K562 (cell line): ENCODE results near the gene RFX6.

Experiments used
- ARID4B ChIP-seq: sonication (generic); formaldehyde crosslinking; IDR thresholded peaks from 2 replicates; pipeline ENCODE4 v1.8.0; 2022; ENCODE audit warnings: mild to moderate bottlenecking, missing genetic modification reagents
- ATF1 ChIP-seq, 2 experiments: fragments of 450-650 bp in 1 of 2; IDR thresholded peaks; 2 replicates each; pipeline ENCODE4 v1.6.1; 2016; ENCODE audit warnings: missing compliant biosample characterization in 1 of 2, missing genetic modification characterization in 1 of 2
- PTBP1 ChIP-seq: fragments of 200-400 bp; formaldehyde crosslinking; IDR thresholded peaks from 2 replicates; pipeline ENCODE4 v1.6.1; 2017; ENCODE audit warnings: low read depth, low read length
- RAD21 ChIP-seq, 2 experiments: fragments of 250-450 bp in 1 of 2; fragments of 450-650 bp in 1 of 2; sonication (Bioruptor Pico) in 1 of 2; formaldehyde crosslinking in 1 of 2; IDR thresholded peaks in 1 of 2; conservative IDR thresholded peaks in 1 of 2; 2 replicates each; pipeline versions ENCODE4 v1.4.0 to v1.8.0; 2020 to 2022; ENCODE audit warnings: mild to moderate bottlenecking in 2 of 2, moderate library complexity in 1 of 2
- RBBP5 ChIP-seq: fragments of 200-600 bp; sonication (generic); IDR thresholded peaks from 2 replicates; pipeline ENCODE4 v1.6.1; 2012; ENCODE audit warnings: borderline replicate concordance, mild to moderate bottlenecking, low read length, control low read depth, inconsistent platforms; ENCODE audit not compliant: insufficient read depth, poor library complexity, severe bottlenecking
- RFX5 ChIP-seq: IDR thresholded peaks from 2 replicates; pipeline ENCODE4 v1.6.1; 2011; ENCODE audit warnings: low read depth, mild to moderate bottlenecking, improper control_type of control experiment, low read length
- SP1 ChIP-seq: sonication (generic); formaldehyde crosslinking; IDR thresholded peaks from 2 replicates; pipeline ENCODE4 v1.8.1; 2022; ENCODE audit warnings: mild to moderate bottlenecking, missing genetic modification reagents
- TAF1 ChIP-seq: IDR thresholded peaks from 2 replicates; pipeline ENCODE4 v1.6.1; 2011; ENCODE audit warnings: mild to moderate bottlenecking, low read length, moderate library complexity; ENCODE audit not compliant: insufficient read depth, control insufficient read depth, severe bottlenecking; ENCODE audit errors: extremely low read depth
- ZBED1 ChIP-seq: IDR thresholded peaks from 2 replicates; pipeline ENCODE4 v1.6.1; 2014
- ZFX ChIP-seq: sonication (generic); formaldehyde crosslinking; IDR thresholded peaks from 2 replicates; pipeline ENCODE4 v1.8.0; 2022; ENCODE audit warnings: mild to moderate bottlenecking, missing genetic modification reagents, moderate library complexity
- ZNF12 ChIP-seq: sonication (generic); formaldehyde crosslinking; IDR thresholded peaks from 2 replicates; pipeline ENCODE4 v1.4.0; 2020; ENCODE audit warnings: mild to moderate bottlenecking, missing genetic modification reagents
- ZNF232 ChIP-seq: sonication (generic); formaldehyde crosslinking; IDR thresholded peaks from 2 replicates; pipeline ENCODE4 v1.8.0; 2022; ENCODE audit warnings: mild to moderate bottlenecking, missing genetic modification reagents
- ZNF316 ChIP-seq: fragments of 450-650 bp; IDR thresholded peaks from 2 replicates; pipeline ENCODE4 v1.6.1; 2016
- TF ChIP-seq, protein P1 (sequence below), 3 experiments: IDR thresholded peaks in 2 of 3; conservative IDR thresholded peaks in 1 of 3; 2 replicates each; pipeline ENCODE4 v1.5.1; 2011 to 2012; ENCODE audit warnings: low read length in 3 of 3, mild to moderate bottlenecking in 3 of 3, control low read depth in 2 of 3, improper control_type of control experiment in 1 of 3, inconsistent platforms in 1 of 3, low read depth in 1 of 3, mixed read lengths in 1 of 3, moderate library complexity in 1 of 3; ENCODE audit not compliant: insufficient read depth in 2 of 3

GRCh38 chr6:116858060-116858459, 19.0 kb upstream of the RFX6 start:
- no peak for TF ChIP-seq RAD21 (CRISPR knock-in tag; conservative IDR thresholded peaks at IDR 0.05 in 1 of 2, IDR thresholded peaks at IDR 0.05 in 1 of 2)
- TF ChIP-seq TAF1 = no peak
- no peak for TF ChIP-seq ZNF232 (CRISPR knock-in tag)
- TF ChIP-seq ATF1 (CRISPR knock-in tag; IDR thresholded peaks at IDR 0.05) = no peak
- TF ChIP-seq ATF1 (tag; IDR thresholded peaks at IDR 0.05) = no peak
- no peak for TF ChIP-seq ZBED1
- TF ChIP-seq, protein P1, sequence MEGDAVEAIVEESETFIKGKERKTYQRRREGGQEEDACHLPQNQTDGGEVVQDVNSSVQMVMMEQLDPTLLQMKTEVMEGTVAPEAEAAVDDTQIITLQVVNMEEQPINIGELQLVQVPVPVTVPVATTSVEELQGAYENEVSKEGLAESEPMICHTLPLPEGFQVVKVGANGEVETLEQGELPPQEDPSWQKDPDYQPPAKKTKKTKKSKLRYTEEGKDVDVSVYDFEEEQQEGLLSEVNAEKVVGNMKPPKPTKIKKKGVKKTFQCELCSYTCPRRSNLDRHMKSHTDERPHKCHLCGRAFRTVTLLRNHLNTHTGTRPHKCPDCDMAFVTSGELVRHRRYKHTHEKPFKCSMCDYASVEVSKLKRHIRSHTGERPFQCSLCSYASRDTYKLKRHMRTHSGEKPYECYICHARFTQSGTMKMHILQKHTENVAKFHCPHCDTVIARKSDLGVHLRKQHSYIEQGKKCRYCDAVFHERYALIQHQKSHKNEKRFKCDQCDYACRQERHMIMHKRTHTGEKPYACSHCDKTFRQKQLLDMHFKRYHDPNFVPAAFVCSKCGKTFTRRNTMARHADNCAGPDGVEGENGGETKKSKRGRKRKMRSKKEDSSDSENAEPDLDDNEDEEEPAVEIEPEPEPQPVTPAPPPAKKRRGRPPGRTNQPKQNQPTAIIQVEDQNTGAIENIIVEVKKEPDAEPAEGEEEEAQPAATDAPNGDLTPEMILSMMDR (IDR thresholded peaks at IDR 0.05 in 2 of 3, conservative IDR thresholded peaks at IDR 0.05 in 1 of 3; ENCODE audit: insufficient read depth in 2 of 3, low read depth in 1 of 3, low read length in 3 of 3) = no peak
- no peak for TF ChIP-seq RFX5
- no peak for TF ChIP-seq RBBP5
- no peak for TF ChIP-seq ARID4B (CRISPR knock-in tag)
- TF ChIP-seq SP1 (CRISPR knock-in tag) = no peak
- TF ChIP-seq ZNF12 (CRISPR knock-in tag) = no peak
- no peak for TF ChIP-seq PTBP1
- TF ChIP-seq ZFX (CRISPR knock-in tag) = no peak
- peak; percentile 61 for TF ChIP-seq ZNF316
